ENCODE data around the gene CHN2.

Gene CHN2

GRCh38 chr7:29445736-29446135 lies 251.2 kb downstream of the CHN2 start:
- no peak for ATAC-seq
- no peak for DNase-seq (ENCODE audit: low spot score in 2 of 2)
- Mint-ChIP-seq H3K4me1 (no peaks in the 10 kb centered on the region), H3K27ac (no peak overlapping the region), H3K4me3 (no peak overlapping the region), H3K36me3 (no peaks in the 10 kb centered on the region), H3K9me3 (no peaks in the 10 kb centered on the region)

GRCh38 chr7:29447828-29448227 lies 253.3 kb downstream of the CHN2 start:
- Mint-ChIP-seq H3K27ac (no peak overlapping the region), H3K4me1 (no peaks in the 10 kb centered on the region), H3K36me3 (no peaks in the 10 kb centered on the region), H3K9me3 (no peaks in the 10 kb centered on the region), H3K4me3 (no peak overlapping the region)
- no peak for ATAC-seq
- no peak for DNase-seq (ENCODE audit: low spot score in 2 of 2)

GRCh38 chr7:29449569-29450260 lies 255.1 kb downstream of the CHN2 start:
- no peaks in the 10 kb centered on the region for H3K9me3 Mint-ChIP-seq
- no peak overlapping the region for H3K27ac Mint-ChIP-seq
- no peak overlapping the region for H3K4me3 Mint-ChIP-seq
- H3K36me3 Mint-ChIP-seq = no peaks in the 10 kb centered on the region
- H3K4me1 Mint-ChIP-seq = no peaks in the 10 kb centered on the region
- ATAC-seq (no peak), DNase-seq (ENCODE audit: low spot score in 2 of 2) (no peak)

GRCh38 chr7:29453021-29453420 lies 258.4 kb downstream of the CHN2 start:
- Mint-ChIP-seq H3K36me3 (no peaks in the 10 kb centered on the region), H3K27ac (no peak overlapping the region), H3K4me3 (no peak overlapping the region), H3K9me3 (no peaks in the 10 kb centered on the region), H3K4me1 (no peaks in the 10 kb centered on the region)
- DNase-seq (ENCODE audit: low spot score in 2 of 2) (no peak), ATAC-seq (no peak)

- no peak overlapping the region for H3K4me3 Mint-ChIP-seq
- no peak overlapping the region for H3K27ac Mint-ChIP-seq
- no peaks in the 10 kb centered on the region for H3K4me1 Mint-ChIP-seq
- no peaks in the 10 kb centered on the region for H3K9me3 Mint-ChIP-seq
- H3K36me3 Mint-ChIP-seq = no peaks in the 10 kb centered on the region
- DNase-seq (ENCODE audit: low spot score in 2 of 2) (no peak), ATAC-seq (no peak)
These were observed 259.9 kb downstream of the CHN2 start for GRCh38 chr7:29454464-29454863.

GRCh38 chr7:29454899-29455451 lies 260.4 kb downstream of the CHN2 start:
- Mint-ChIP-seq H3K9me3 (no peaks in the 10 kb centered on the region), H3K4me3 (no peak overlapping the region), H3K27ac (no peak overlapping the region), H3K36me3 (no peaks in the 10 kb centered on the region), H3K4me1 (no peaks in the 10 kb centered on the region)
- no peak for DNase-seq (ENCODE audit: low spot score in 2 of 2)
- no peak for ATAC-seq

GRCh38 chr7:29457141-29457561 lies 262.6 kb downstream of the CHN2 start:
- ATAC-seq (no peak), DNase-seq (ENCODE audit: low spot score in 2 of 2) (no peak)
- Mint-ChIP-seq H3K36me3 (no peaks in the 10 kb centered on the region), H3K9me3 (no peaks in the 10 kb centered on the region), H3K27ac (no peak overlapping the region), H3K4me1 (no peaks in the 10 kb centered on the region), H3K4me3 (no peak overlapping the region)

- no peaks in the 10 kb centered on the region for H3K36me3 Mint-ChIP-seq
- no peak overlapping the region for H3K27ac Mint-ChIP-seq
- ATAC-seq (no peak), DNase-seq (ENCODE audit: low spot score in 2 of 2) (no peak)
- no peaks in the 10 kb centered on the region for H3K9me3 Mint-ChIP-seq
- H3K4me3 Mint-ChIP-seq = no peak overlapping the region
- H3K4me1 Mint-ChIP-seq = no peaks in the 10 kb centered on the region
These were observed 263.0 kb downstream of the CHN2 start for GRCh38 chr7:29457565-29458011.

- Mint-ChIP-seq H3K27ac (no peak overlapping the region), H3K4me1 (no peaks in the 10 kb centered on the region), H3K4me3 (no peak overlapping the region), H3K9me3 (no peaks in the 10 kb centered on the region), H3K36me3 (no peaks in the 10 kb centered on the region)
- no peak for DNase-seq (ENCODE audit: low spot score in 2 of 2)
- ATAC-seq = no peak
These were observed 264.4 kb downstream of the CHN2 start for GRCh38 chr7:29458933-29459332.

GRCh38 chr7:29459589-29459988 lies 265.0 kb downstream of the CHN2 start:
- ATAC-seq (no peak), DNase-seq (ENCODE audit: low spot score in 2 of 2) (no peak)
- H3K4me1 Mint-ChIP-seq = no peaks in the 10 kb centered on the region
- H3K27ac Mint-ChIP-seq = no peak overlapping the region
- H3K4me3 Mint-ChIP-seq = no peak overlapping the region
- H3K9me3 Mint-ChIP-seq = no peaks in the 10 kb centered on the region
- no peaks in the 10 kb centered on the region for H3K36me3 Mint-ChIP-seq

GRCh38 chr7:29461996-29462395 lies 267.4 kb downstream of the CHN2 start:
- H3K4me1 Mint-ChIP-seq = no peaks in the 10 kb centered on the region

GRCh38 chr7:29463504-29464158 lies 269.1 kb downstream of the CHN2 start:
- no peaks in the 10 kb centered on the region for H3K36me3 Mint-ChIP-seq
- DNase-seq (ENCODE audit: low spot score in 2 of 2) = no peak
- H3K4me1 Mint-ChIP-seq = no peaks in the 10 kb centered on the region
- H3K9me3 Mint-ChIP-seq = no peaks in the 10 kb centered on the region
- H3K4me3 Mint-ChIP-seq = no peak overlapping the region
- no peak overlapping the region for H3K27ac Mint-ChIP-seq
- ATAC-seq = no peak

More at GRCh38 chr7:29461996-29462395, 267.4 kb downstream of the CHN2 start:
- ATAC-seq (no peak), DNase-seq (ENCODE audit: low spot score in 2 of 2) (no peak)
- Mint-ChIP-seq H3K9me3 (no peaks in the 10 kb centered on the region), H3K4me3 (no peak overlapping the region), H3K36me3 (no peaks in the 10 kb centered on the region), H3K27ac (no peak overlapping the region)

GRCh38 chr7:29464753-29465152 lies 270.2 kb downstream of the CHN2 start:
- ATAC-seq = no peak
- H3K27ac Mint-ChIP-seq = no peak overlapping the region

GRCh38 chr7:29467193-29467926 lies 272.8 kb downstream of the CHN2 start:
- Mint-ChIP-seq H3K27ac (no peak overlapping the region), H3K4me3 (no peak overlapping the region), H3K4me1 (no peaks in the 10 kb centered on the region), H3K9me3 (no peaks in the 10 kb centered on the region), H3K36me3 (no peaks in the 10 kb centered on the region)
- ATAC-seq (no peak), DNase-seq (ENCODE audit: low spot score in 2 of 2) (no peak)

More at GRCh38 chr7:29464753-29465152, 270.2 kb downstream of the CHN2 start:
- Mint-ChIP-seq H3K4me3 (no peak overlapping the region), H3K36me3 (no peaks in the 10 kb centered on the region), H3K4me1 (no peaks in the 10 kb centered on the region), H3K9me3 (no peaks in the 10 kb centered on the region)
- DNase-seq (ENCODE audit: low spot score in 2 of 2) = no peak

GRCh38 chr7:29468196-29468595 lies 273.6 kb downstream of the CHN2 start:
- no peaks in the 10 kb centered on the region for H3K9me3 Mint-ChIP-seq
- no peak for ATAC-seq
- DNase-seq (ENCODE audit: low spot score in 2 of 2) = no peak
- no peak overlapping the region for H3K27ac Mint-ChIP-seq
- no peaks in the 10 kb centered on the region for H3K36me3 Mint-ChIP-seq
- no peaks in the 10 kb centered on the region for H3K4me1 Mint-ChIP-seq
- no peak overlapping the region for H3K4me3 Mint-ChIP-seq
